Measurements from ENCODE around the gene SPNS2.
A peak's percentile ranks its signal among the peaks of the same experiment; 100 is the strongest.

The SPNS2 gene

GRCh38 chr17:4539025-4539424, 40.3 kb downstream of the SPNS2 start:
- no peak for DNase-seq

- no peak for DNase-seq
These were observed 41.0 kb downstream of the SPNS2 start for GRCh38 chr17:4539576-4540223.

- no peak for DNase-seq
These were observed 41.6 kb downstream of the SPNS2 start for GRCh38 chr17:4540224-4540651.

- DNase-seq, result no peak
These were observed 42.1 kb downstream of the SPNS2 start for GRCh38 chr17:4540687-4541327.

- DNase-seq, result no peak
These were observed 42.8 kb downstream of the SPNS2 start for GRCh38 chr17:4541328-4542002.

GRCh38 chr17:4542003-4542725, 43.5 kb downstream of the SPNS2 start:
- no peak for DNase-seq

DNA sequence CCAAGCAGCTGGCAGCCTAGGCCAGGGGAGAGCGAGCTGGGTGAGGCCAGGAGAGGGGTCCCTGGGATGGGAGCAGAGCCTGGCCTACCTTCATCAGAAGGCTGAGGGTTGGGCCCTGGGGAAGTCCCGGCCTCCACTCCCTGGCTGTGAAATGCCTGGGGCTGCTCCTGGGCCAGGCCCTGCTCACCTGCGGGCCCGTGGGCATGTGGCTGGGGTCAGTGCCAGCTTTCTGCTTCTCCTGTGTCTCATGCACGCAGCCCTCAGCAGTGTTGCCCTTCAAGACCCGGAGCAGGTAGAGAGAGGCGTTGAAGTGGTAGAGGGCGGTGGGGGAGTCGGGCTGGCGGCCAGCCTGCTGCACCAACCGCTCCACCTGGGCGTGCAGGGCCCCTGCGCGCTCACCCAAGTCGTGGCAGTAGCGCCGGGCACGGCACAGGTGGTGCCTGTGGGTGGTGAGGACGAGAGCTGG, 44.1 kb downstream of the SPNS2 start:
- DNase-seq, result no peak

DNA sequence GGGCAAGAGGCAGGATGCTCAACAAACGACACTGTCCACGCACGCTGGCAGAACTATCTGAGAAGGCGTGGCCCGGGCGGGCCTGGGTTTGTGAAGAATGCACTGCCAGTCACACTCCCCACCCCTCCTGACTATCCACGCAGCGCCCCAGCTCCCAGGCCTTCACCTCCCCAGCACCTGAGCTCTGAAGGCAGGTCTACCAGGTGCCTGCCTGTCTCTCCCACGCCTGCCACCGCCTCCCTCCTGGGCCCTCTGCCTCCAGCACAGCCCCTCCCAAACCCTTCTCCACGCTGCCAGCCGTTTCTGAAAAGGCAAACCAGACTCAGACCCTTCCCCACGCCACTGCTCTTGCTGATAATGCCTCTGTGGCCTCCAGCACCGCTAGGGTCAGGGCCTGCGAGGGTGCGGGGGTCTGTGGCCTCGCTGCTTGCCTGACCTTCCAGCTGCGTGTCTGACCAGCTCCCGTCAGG, 44.9 kb downstream of the SPNS2 start:
- no peak for DNase-seq

DNA sequence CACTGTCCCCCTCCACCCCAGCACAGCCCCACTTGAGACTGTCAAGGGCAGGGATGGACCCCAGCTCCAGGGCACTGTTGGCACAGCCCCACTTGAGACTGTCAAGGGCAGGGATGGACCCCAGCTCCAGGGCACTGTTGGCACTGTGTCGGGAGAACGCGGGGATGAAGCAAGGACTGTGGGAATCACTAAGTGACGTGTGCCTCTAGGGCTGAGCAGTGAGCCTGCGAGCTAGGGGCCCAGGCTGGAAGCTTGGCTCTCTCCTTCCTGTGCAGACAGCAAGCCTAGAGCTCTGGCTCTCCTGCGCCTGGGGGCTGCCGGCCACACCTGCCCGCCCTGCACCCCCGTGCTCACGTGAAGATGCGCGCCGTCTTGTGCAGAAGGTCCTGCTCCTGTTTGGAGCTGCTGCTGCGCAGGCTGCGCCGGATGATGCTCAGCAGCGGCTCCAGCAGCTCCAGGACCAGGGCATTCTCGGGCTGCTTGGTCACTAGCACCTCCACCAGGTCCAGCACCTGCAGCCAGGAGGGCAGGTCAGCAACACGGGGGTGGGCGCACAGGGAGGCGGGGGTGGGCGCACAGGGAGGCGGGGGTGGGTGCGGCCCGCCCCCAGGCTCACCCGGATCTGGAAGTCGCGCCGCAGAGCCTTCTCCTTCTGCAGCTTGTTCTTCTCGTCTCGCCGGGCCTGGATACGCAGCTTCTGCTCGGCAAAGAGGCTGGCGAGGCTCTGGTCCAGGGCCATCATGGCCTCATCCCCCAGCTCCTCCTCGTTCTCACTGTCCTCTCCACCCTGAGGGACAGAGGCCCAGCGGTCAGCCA, 45.7 kb downstream of the SPNS2 start:
- no peak for DNase-seq

GRCh38 chr17:4544951-4545216, 46.2 kb downstream of the SPNS2 start:
- DNase-seq, result no peak

DNA sequence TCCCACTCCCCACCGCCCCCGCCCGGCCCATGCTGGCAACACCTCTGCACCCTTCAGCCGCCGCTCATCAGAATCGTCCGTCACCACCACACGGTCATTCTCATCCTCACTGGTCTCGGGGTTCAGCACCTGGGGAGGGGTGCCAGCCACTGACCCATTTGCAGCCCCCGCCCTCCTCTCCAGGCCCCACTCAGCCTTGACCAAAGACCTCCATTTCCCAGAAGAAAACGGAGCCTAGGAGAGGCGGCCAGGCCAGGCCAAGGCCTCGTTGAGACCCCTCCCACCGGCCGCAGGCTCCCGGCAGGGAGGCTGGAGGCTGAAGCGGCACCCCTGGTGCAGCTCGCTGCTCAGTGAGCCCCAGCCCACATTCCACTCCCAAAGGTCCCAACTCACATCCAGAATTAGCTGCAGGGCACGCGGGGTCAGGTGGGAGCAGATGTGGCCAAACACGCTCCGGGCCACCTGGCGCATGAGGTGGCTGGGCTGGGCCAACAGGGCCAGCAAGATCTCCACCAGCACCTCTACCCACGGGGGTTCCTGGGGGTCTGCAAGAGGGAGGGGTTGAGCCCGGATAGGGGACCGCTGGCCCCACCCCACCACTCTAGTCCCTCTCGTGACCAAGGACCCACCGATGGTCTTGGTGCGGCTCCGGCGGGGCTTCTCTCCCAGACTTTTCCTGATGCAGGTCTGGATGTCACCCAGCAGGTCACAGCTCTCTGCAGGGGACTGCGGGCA, 46.7 kb downstream of the SPNS2 start:
- no peak for DNase-seq

- no peak for DNase-seq
These were observed 48.6 kb downstream of the SPNS2 start for GRCh38 chr17:4547118-4547906.

- DNase-seq, result no peak
These were observed 49.4 kb downstream of the SPNS2 start for GRCh38 chr17:4548061-4548461.

- DNase-seq, result no peak
These were observed 50.2 kb downstream of the SPNS2 start for GRCh38 chr17:4548721-4549531.

DNA sequence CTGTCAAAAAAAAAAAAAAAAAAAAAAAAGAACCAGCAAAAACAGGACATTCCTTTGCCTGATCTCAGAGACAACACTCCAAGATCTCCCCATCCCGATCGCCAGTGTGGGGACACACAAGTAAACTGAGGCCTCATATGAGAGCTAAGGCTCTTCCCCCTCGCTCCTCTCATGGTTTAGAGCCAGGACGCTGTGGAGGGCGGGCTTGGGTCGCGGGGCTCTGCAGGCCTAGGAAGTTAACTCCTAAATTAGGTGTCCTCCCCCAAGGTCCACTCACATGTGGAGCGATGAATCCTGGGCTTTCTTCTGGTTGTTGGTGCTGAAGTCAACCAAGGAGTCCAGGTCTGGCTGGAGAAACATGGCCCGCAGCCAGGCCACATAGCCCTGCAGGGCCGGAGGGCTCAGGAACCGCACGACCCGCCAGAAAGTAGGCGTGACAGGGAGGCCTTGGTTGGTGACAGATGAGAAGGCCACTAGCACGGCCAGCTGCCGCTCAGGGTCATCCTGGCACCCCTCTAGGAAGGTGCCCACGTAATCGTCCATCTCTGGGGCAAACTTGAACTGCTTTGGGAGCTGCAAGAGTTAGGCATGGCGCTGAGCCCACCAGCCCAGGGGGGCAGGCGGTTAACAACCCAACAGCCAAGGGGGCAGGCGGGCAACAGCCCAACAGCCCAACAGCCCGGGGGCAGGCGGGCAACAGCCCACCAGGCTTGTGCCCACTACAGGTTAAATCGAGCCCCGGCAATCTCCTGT, 51.3 kb downstream of the SPNS2 start:
- DNase-seq, result no peak

DNA sequence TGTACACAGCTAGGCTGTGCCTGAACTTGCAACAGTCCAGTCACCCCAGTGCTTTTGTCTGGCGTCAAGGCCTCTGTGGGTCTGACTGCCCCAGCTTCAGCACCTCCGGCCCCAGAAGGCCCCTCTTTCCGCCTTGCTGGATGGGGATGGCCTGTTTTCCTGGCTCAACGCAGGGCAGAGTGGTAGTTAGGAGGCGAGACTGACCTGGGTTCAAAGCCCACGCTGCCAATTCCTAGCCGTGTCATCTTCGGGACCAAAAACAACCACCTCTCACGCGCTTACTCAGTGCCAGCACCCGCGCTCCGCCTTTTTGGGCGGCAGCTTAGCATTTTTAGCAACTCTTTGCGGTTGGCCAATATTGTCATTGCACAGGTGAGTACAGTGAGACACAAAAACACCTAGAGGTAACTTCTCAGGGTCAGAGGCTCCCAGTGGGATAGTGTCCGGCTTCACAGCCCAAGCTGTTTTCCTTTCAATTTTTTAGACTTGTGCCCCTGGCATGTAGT, 51.9 kb downstream of the SPNS2 start:
- DNase-seq, result no peak

GRCh38 chr17:4551141-4551540, 52.5 kb downstream of the SPNS2 start:
- DNase-seq, result peak in 1 of 2 experiments; percentile 9

GRCh38 chr17:4551796-4552525, 53.3 kb downstream of the SPNS2 start:
- no peak for DNase-seq

GRCh38 chr17:4553669-4554068, 55.0 kb downstream of the SPNS2 start:
- no peak for DNase-seq

All from SW 1271 (cell line).